ENCODE measurements around the gene SCAMP2. TPM values are rescaled to one million over a fixed set of nuclear protein-coding genes. Genes with fewer than 3 reads are reported as not detected.
A peak's percentile ranks its signal among the peaks of the same experiment; 100 is the strongest.
"Not testable (repeated sequence)": the region's sequence is repeated elsewhere in the genome, so short reads cannot be mapped to it uniquely, and the experiment has no call there.

SCAMP2 gene
- 41.5 and 60.0 TPM in 2 replicates for total RNA-seq (2014; rRNA removed; shearing (Covaris generic))

GRCh38 chr15:74873036-74873755, at the start of gene SCAMP2:
Gene SCAMP2, minus strand, starts transcription at chr15:74873365. Its CDS starts 110 bp downstream, at chr15:74873255.
- peak; percentile 93 for DNase-seq (ENCODE audit: low read depth)

- DNase-seq (ENCODE audit: low read depth): peak; percentile 76
These were observed 47.3 kb upstream of the SCAMP2 start for GRCh38 chr15:74920456-74920855.

- peak; percentile 28 for DNase-seq (ENCODE audit: low read depth)
These were observed 44.5 kb upstream of the SCAMP2 start for GRCh38 chr15:74917676-74918075.

GRCh38 chr15:74913799-74914198, 40.6 kb upstream of the SCAMP2 start:
- DNase-seq (ENCODE audit: low read depth): not testable (repeated sequence)

GRCh38 chr15:74913041-74913440, 39.9 kb upstream of the SCAMP2 start:
- peak; percentile 25 for DNase-seq (ENCODE audit: low read depth)

- no peak for DNase-seq (ENCODE audit: low read depth)
These were observed 35.5 kb upstream of the SCAMP2 start for GRCh38 chr15:74908635-74909034.

- peak; percentile 39 for DNase-seq (ENCODE audit: low read depth)
These were observed 34.2 kb upstream of the SCAMP2 start for GRCh38 chr15:74907163-74907870.

GRCh38 chr15:74906450-74907162, 33.4 kb upstream of the SCAMP2 start, which contains the start of gene FAM219B:
Gene FAM219B, minus strand, starts transcription at chr15:74906851. Its CDS starts 51 bp downstream, at chr15:74906800.
- peak; percentile 85 for DNase-seq (ENCODE audit: low read depth)

- peak; percentile 31 for DNase-seq (ENCODE audit: low read depth)
These were observed 32.9 kb upstream of the SCAMP2 start for GRCh38 chr15:74906067-74906449.

- no peak for DNase-seq (ENCODE audit: low read depth)
These were observed 31.1 kb upstream of the SCAMP2 start for GRCh38 chr15:74904190-74904805.

GRCh38 chr15:74903676-74904075, 30.5 kb upstream of the SCAMP2 start:
- no peak for DNase-seq (ENCODE audit: low read depth)

GRCh38 chr15:74902295-74903075, 29.3 kb upstream of the SCAMP2 start:
- no peak for DNase-seq (ENCODE audit: low read depth)

- peak; percentile 51 for DNase-seq (ENCODE audit: low read depth)
These were observed 28.5 kb upstream of the SCAMP2 start for GRCh38 chr15:74901612-74902063.

- no peak for DNase-seq (ENCODE audit: low read depth)
These were observed 24.1 kb upstream of the SCAMP2 start for GRCh38 chr15:74897300-74897701.

- DNase-seq (ENCODE audit: low read depth): no peak
These were observed 23.2 kb upstream of the SCAMP2 start for GRCh38 chr15:74896316-74896715.

- no peak for DNase-seq (ENCODE audit: low read depth)
These were observed 22.7 kb upstream of the SCAMP2 start for GRCh38 chr15:74895830-74896229.

GRCh38 chr15:74894383-74894782, 21.2 kb upstream of the SCAMP2 start:
- DNase-seq (ENCODE audit: low read depth): not testable (repeated sequence)

GRCh38 chr15:74893627-74894026, 20.5 kb upstream of the SCAMP2 start:
- DNase-seq (ENCODE audit: low read depth): no peak

- no peak for DNase-seq (ENCODE audit: low read depth)
These were observed 19.8 kb upstream of the SCAMP2 start for GRCh38 chr15:74892931-74893330.

GRCh38 chr15:74892313-74892712, 19.1 kb upstream of the SCAMP2 start:
- DNase-seq (ENCODE audit: low read depth): no peak

GRCh38 chr15:74891469-74891868, 18.3 kb upstream of the SCAMP2 start:
- no peak for DNase-seq (ENCODE audit: low read depth)

All from M059J (cell line).